CD4-positive, alpha-beta memory T cell (primary cell): ENCODE results near the gene PROCA1. TPM values are rescaled to one million over a fixed set of nuclear protein-coding genes. Genes with fewer than 3 reads are reported as not detected.

ENCODE experiments used
- CTCF ChIA-PET: fragments of 350-600 bp; sonication (Branson Sonifier 250); formaldehyde crosslinking; loops from one replicate; lab custom pipeline; 2021; ENCODE audit warnings: inconsistent platforms; ENCODE audit not compliant: partially characterized antibody; lab: Charles Lee
- POLR2A ChIA-PET: fragments of 350-600 bp; sonication (Branson Sonifier 250); formaldehyde crosslinking; loops from one replicate; lab custom pipeline; 2021; ENCODE audit not compliant: partially characterized antibody; lab: Charles Lee
- DNase-seq, 5 donors: peaks; one replicate each; pipeline versions ENCODE4 v3.0.0 to v3.0.0-alpha.2; 2020 to 2022; ENCODE audit warnings: mixed read lengths in 1 of 5
- H3K27ac ChIP-seq: one replicate; pipeline ENCODE4 v1.7.0; 2013; ENCODE audit warnings: low read depth, low read length
- H3K27me3 ChIP-seq: 2 replicates; pipeline ENCODE4 v1.7.0; 2013; ENCODE audit warnings: mild to moderate bottlenecking, low read length, moderate library complexity; ENCODE audit not compliant: insufficient read depth
- H3K36me3 ChIP-seq: 2 replicates; pipeline ENCODE4 v1.7.0; 2013; ENCODE audit warnings: mild to moderate bottlenecking, low read length, moderate library complexity; ENCODE audit not compliant: insufficient read depth
- H3K4me1 ChIP-seq: 2 replicates; pipeline ENCODE4 v1.7.0; 2013; ENCODE audit warnings: mild to moderate bottlenecking, low read length, moderate library complexity; ENCODE audit not compliant: insufficient read depth
- H3K4me3 ChIP-seq, 2 donors: one replicate each; pipeline ENCODE4 v1.7.0; 2013; ENCODE audit warnings: low read length in 2 of 2, mild to moderate bottlenecking in 1 of 2
- H3K9me3 ChIP-seq, 2 donors: one replicate each; pipeline ENCODE4 v1.7.0; 2013; ENCODE audit warnings: low read length in 2 of 2, control low read depth in 1 of 2; ENCODE audit not compliant: control insufficient read depth in 1 of 2
- H3K27ac Mint-ChIP-seq, 7 donors: one replicate each; pipeline ENCODE4 v1.8.0; 2020 to 2021; ENCODE audit warnings: mixed read lengths in 7 of 7, mild to moderate bottlenecking in 6 of 7, inconsistent platforms in 3 of 7, moderate library complexity in 3 of 7
- H3K27me3 Mint-ChIP-seq, 2 donors: one replicate each; pipeline ENCODE4 v1.8.0; 2020 to 2021; ENCODE audit warnings: mixed read lengths in 2 of 2
- H3K36me3 Mint-ChIP-seq, 2 donors: one replicate each; pipeline ENCODE4 v1.8.0; 2020 to 2021; ENCODE audit warnings: mixed read lengths in 2 of 2, inconsistent platforms in 1 of 2, mild to moderate bottlenecking in 1 of 2
- H3K4me1 Mint-ChIP-seq, 4 donors: one replicate each; pipeline ENCODE4 v1.8.0; 2020 to 2021; ENCODE audit warnings: mixed read lengths in 4 of 4, mild to moderate bottlenecking in 1 of 4
- H3K4me3 Mint-ChIP-seq, 8 donors: one replicate each; pipeline ENCODE4 v1.8.0; 2020 to 2021; ENCODE audit warnings: mixed read lengths in 8 of 8, mild to moderate bottlenecking in 7 of 8, moderate library complexity in 6 of 8, inconsistent platforms in 3 of 8
- H3K9me3 Mint-ChIP-seq, 8 donors: one replicate each; pipeline ENCODE4 v1.8.0; 2020 to 2021; ENCODE audit warnings: mixed read lengths in 8 of 8, mild to moderate bottlenecking in 5 of 8, inconsistent platforms in 3 of 8, moderate library complexity in 1 of 8
- intact Hi-C: fragments of 100-400 bp; cut with micrococcal nuclease; formaldehyde crosslinking; loops from one replicate; pipeline ENCODE4 v1.15.1; 2023
- polyA plus RNA-seq, 2 donors: library from polyadenylated mRNA; unstranded; fragments of 300-500 nt; fragmentation: Illumina TruSeq; gene quantifications; one replicate each; pipeline ENCODE4 v1.2.3, GENCODE V29; 2021
- total RNA-seq, 2 experiments: library from RNA; stranded (reverse); gene quantifications; one replicate each; pipeline ENCODE4 v1.2.3, GENCODE V29; 2021

The PROCA1 gene
- total and polyA plus RNA-seq, 4 experiments from 2014 or later = 0.12 to 17.4 (median 7.9) TPM

- Mint-ChIP-seq H3K36me3 (peaks cover 0 to 22% of the 10 kb centered on the region in 2 donors), H3K4me3 (peak overlapping the region in 2 of 8 donors; percentile 25 to 57), H3K9me3 (no peaks in the 10 kb centered on the region), H3K4me1 (peaks cover 10 to 29% (median 18%) of the 10 kb centered on the region in 4 donors), H3K27ac (peak overlapping the region in 5 of 7 donors; percentile 57 to 92 (median 77)), H3K27me3 (no peaks in the 10 kb centered on the region)
- peaks cover 23% of the 10 kb centered on the region for H3K36me3 ChIP-seq
- ChIA-PET POLR2A (interaction anchor here (19.4 kb wide), 1 partner anchor 24 kb away, joined by 528 read pairs; the partner anchor contains the start of genes NEK8, RPL23A and TLCD1), CTCF (interaction anchor here (0.9 to 13.1 kb wide), 5 partner anchors 15 to 154 kb away, joined by 3 to 492 read pairs (median 6); partner anchors contain the start of genes NEK8, RPL23A and TLCD1)
- H3K9me3 ChIP-seq = no peaks in the 10 kb centered on the region
- intact Hi-C loops = no loop called here
- DNase-seq = no peak
- H3K27ac ChIP-seq = no peak overlapping the region
- no peaks in the 10 kb centered on the region for H3K27me3 ChIP-seq
- H3K4me1 ChIP-seq = peaks cover 26% of the 10 kb centered on the region
- no peak overlapping the region for H3K4me3 ChIP-seq
These were observed 36.4 kb upstream of the PROCA1 start for GRCh38 chr17:28747801-28748750.

DNA sequence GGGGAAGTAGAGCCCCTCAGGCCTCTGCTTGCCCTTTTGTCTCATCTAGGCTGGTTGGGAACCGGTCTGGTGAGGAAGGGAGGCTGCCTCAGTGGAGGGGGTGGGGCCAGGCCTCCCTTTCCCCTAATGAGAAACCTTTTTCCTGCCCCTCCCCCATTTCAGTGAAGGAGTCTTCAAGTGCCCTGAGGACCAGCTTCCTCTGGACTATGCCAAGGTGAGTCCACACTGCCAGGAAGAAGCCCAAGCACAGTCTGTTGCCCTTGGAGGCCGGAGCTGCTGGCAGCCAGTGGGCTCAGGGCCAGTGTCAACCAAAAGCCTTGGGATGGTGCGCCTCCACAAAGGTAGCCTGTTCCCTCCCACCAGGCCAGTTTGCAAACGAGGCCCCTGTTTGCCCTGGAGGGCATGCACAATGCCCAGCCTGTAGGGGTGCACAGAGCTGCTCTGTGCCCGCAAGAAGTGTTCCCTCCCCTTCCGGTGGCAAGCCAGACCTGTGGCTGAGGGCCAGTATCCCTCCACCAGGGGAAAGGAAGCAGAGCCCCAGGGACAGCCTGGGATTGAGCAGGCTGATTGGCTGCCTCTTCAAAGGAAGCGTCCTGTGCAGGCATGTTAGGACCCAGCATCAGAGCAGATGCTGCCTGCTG, 35.5 kb upstream of the PROCA1 start:
- H3K4me1 Mint-ChIP-seq = peaks cover 8 to 29% (median 18%) of the 10 kb centered on the region in 4 donors
- ChIA-PET POLR2A (interaction anchor here (19.4 kb wide), 1 partner anchor 23 kb away, joined by 528 read pairs; the partner anchor contains the start of genes NEK8, RPL23A and TLCD1), CTCF (interaction anchor here (0.9 to 13.1 kb wide), 3 partner anchors 17 to 28 kb away, joined by 3 to 492 read pairs (median 6); partner anchors contain the start of genes NEK8, RPL23A and TLCD1)
- Histone ChIP-seq H3K27ac (no peak overlapping the region), H3K27me3 (no peaks in the 10 kb centered on the region), H3K4me1 (peaks cover 28% of the 10 kb centered on the region), H3K36me3 (peaks cover 23% of the 10 kb centered on the region), H3K9me3 (no peaks in the 10 kb centered on the region), H3K4me3 (no peak overlapping the region)
- no peaks in the 10 kb centered on the region for H3K9me3 Mint-ChIP-seq
- no peak for DNase-seq
- H3K36me3 Mint-ChIP-seq = peaks cover 0 to 22% of the 10 kb centered on the region in 2 donors
- H3K27ac Mint-ChIP-seq = peak overlapping the region in 2 of 7 donors; percentile 29 to 92
- no peaks in the 10 kb centered on the region for H3K27me3 Mint-ChIP-seq
- no peak overlapping the region for H3K4me3 Mint-ChIP-seq
- intact Hi-C loops = no loop called here

- H3K27ac ChIP-seq = peak overlapping the region; percentile 67
These were observed 34.9 kb upstream of the PROCA1 start for GRCh38 chr17:28746611-28747050.

GRCh38 chr17:28745786-28746411, 34.2 kb upstream of the PROCA1 start:
- H3K27ac Mint-ChIP-seq = peak overlapping the region; percentile 74 to 97 (median 92)
- intact Hi-C loops = no loop called here

More at GRCh38 chr17:28746611-28747050, 34.9 kb upstream of the PROCA1 start:
- ChIA-PET POLR2A (interaction anchor here (19.4 kb wide), 1 partner anchor 22 kb away, joined by 528 read pairs; the partner anchor contains the start of genes NEK8, RPL23A and TLCD1), CTCF (interaction anchor here (1.0 to 13.1 kb wide), 4 partner anchors 17 to 170 kb away, joined by 3 to 492 read pairs (median 6); partner anchors contain the start of genes NEK8 and TLCD1)
- DNase-seq = no peak
- Histone ChIP-seq H3K9me3 (no peaks in the 10 kb centered on the region), H3K4me3 (no peak overlapping the region), H3K36me3 (peaks cover 23% of the 10 kb centered on the region), H3K27me3 (no peaks in the 10 kb centered on the region), H3K4me1 (peaks cover 28% of the 10 kb centered on the region)
- Mint-ChIP-seq H3K4me3 (peak overlapping the region in 5 of 8 donors; percentile 28 to 91 (median 55)), H3K9me3 (no peaks in the 10 kb centered on the region), H3K27me3 (no peaks in the 10 kb centered on the region), H3K27ac (peak overlapping the region in 6 of 7 donors; percentile 74 to 95 (median 79)), H3K36me3 (peaks cover 0 to 22% of the 10 kb centered on the region in 2 donors), H3K4me1 (peaks cover 8 to 29% (median 18%) of the 10 kb centered on the region in 4 donors)
- intact Hi-C loops = no loop called here

GRCh38 chr17:28744972-28745785, 33.5 kb upstream of the PROCA1 start:
- Mint-ChIP-seq H3K4me1 (peaks cover 8 to 27% (median 18%) of the 10 kb centered on the region in 4 donors), H3K27me3 (no peaks in the 10 kb centered on the region), H3K36me3 (peaks cover 0 to 21% of the 10 kb centered on the region in 2 donors), H3K4me3 (peak overlapping the region; percentile 87 to 92 (median 90)), H3K27ac (peak overlapping the region; percentile 90 to 98 (median 96)), H3K9me3 (no peaks in the 10 kb centered on the region)
- peak; percentile 25 to 59 (median 37) for DNase-seq
- peaks cover 28% of the 10 kb centered on the region for H3K4me1 ChIP-seq
- POLR2A ChIA-PET = interaction anchor here (0.8 to 19.4 kb wide), 11 partner anchors 10 to 207 kb away, joined by 3 to 528 read pairs (median 4); partner anchors contain the start of genes BLTP2, NEK8, PHF12 and PROCA1
- peak overlapping the region; percentile 64 to 81 for H3K4me3 ChIP-seq
- H3K27ac ChIP-seq = peak overlapping the region; percentile 67
- intact Hi-C loops = loop anchor here (1.0 kb wide), 1 partner anchor 17 kb away; the partner anchor contains the start of gene NEK8
- peaks cover 23% of the 10 kb centered on the region for H3K36me3 ChIP-seq
- H3K27me3 ChIP-seq = no peaks in the 10 kb centered on the region
- no peaks in the 10 kb centered on the region for H3K9me3 ChIP-seq
- CTCF ChIA-PET = interaction anchor here (0.7 to 13.1 kb wide), 6 partner anchors 15 to 220 kb away, joined by 3 to 492 read pairs (median 4); partner anchors contain the start of genes NEK8 and TLCD1

More at GRCh38 chr17:28745786-28746411, 34.2 kb upstream of the PROCA1 start:
- Mint-ChIP-seq H3K9me3 (no peaks in the 10 kb centered on the region), H3K4me3 (peak overlapping the region in 7 of 8 donors; percentile 38 to 91 (median 59)), H3K4me1 (peaks cover 8 to 29% (median 18%) of the 10 kb centered on the region in 4 donors), H3K36me3 (peaks cover 0 to 22% of the 10 kb centered on the region in 2 donors), H3K27me3 (no peaks in the 10 kb centered on the region)
- H3K4me3 ChIP-seq = no peak overlapping the region
- CTCF ChIA-PET = interaction anchor here (0.7 to 13.1 kb wide), 8 partner anchors 15 to 220 kb away, joined by 3 to 492 read pairs (median 4); partner anchors contain the start of genes NEK8 and TLCD1
- no peaks in the 10 kb centered on the region for H3K9me3 ChIP-seq
- peaks cover 28% of the 10 kb centered on the region for H3K4me1 ChIP-seq
- no peak for DNase-seq
- no peaks in the 10 kb centered on the region for H3K27me3 ChIP-seq
- H3K36me3 ChIP-seq = peaks cover 23% of the 10 kb centered on the region
- peak overlapping the region; percentile 67 for H3K27ac ChIP-seq
- POLR2A ChIA-PET = interaction anchor here (1.8 to 19.4 kb wide), 4 partner anchors 11 to 206 kb away, joined by 8 to 528 read pairs (median 12); partner anchors contain the start of genes NEK8, PHF12, PROCA1 and RPL23A
